ENCODE data around the gene KIF5C.

DNA sequence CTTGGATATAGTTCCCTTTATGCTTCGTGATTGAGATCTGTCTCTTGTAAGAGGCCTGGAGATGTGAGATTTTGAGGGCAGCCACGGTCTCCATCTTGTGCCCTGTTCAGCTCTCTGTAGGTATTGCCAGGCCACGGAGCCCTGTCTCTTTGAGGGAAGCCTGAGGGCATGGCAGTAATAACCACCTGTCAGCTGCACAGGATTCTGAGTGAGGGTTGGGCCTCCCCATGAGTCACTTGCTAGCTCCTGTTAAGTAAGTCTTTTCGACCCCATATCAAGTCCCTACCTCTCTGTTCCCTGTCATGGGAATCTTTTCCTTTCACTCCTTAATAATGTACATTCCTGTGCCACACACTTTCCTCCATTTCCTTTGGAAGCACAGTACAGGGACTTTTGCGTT is 183.9 kb downstream of the KIF5C start:
- TF ChIP-seq, protein P1, sequence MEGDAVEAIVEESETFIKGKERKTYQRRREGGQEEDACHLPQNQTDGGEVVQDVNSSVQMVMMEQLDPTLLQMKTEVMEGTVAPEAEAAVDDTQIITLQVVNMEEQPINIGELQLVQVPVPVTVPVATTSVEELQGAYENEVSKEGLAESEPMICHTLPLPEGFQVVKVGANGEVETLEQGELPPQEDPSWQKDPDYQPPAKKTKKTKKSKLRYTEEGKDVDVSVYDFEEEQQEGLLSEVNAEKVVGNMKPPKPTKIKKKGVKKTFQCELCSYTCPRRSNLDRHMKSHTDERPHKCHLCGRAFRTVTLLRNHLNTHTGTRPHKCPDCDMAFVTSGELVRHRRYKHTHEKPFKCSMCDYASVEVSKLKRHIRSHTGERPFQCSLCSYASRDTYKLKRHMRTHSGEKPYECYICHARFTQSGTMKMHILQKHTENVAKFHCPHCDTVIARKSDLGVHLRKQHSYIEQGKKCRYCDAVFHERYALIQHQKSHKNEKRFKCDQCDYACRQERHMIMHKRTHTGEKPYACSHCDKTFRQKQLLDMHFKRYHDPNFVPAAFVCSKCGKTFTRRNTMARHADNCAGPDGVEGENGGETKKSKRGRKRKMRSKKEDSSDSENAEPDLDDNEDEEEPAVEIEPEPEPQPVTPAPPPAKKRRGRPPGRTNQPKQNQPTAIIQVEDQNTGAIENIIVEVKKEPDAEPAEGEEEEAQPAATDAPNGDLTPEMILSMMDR (conservative IDR thresholded peaks at IDR 0.05; ENCODE audit: low read length), result no peak
- TF ChIP-seq EZH2phosphoT487 (IDR thresholded peaks at IDR 0.05; ENCODE audit: borderline replicate concordance, low read depth, low read length), result no peak

All from OCI-LY7 (cell line).